ENCODE data around the gene LPCAT1. TPM values are rescaled to one million over a fixed set of nuclear protein-coding genes. Genes with fewer than 3 reads are reported as not detected.

The LPCAT1 gene
- total and polyA plus RNA-seq, 2 of the 13 experiments (the other 11 are each of a cell fraction or from before 2014, with no cell fraction given): 29.8 to 90.6 TPM

DNA sequence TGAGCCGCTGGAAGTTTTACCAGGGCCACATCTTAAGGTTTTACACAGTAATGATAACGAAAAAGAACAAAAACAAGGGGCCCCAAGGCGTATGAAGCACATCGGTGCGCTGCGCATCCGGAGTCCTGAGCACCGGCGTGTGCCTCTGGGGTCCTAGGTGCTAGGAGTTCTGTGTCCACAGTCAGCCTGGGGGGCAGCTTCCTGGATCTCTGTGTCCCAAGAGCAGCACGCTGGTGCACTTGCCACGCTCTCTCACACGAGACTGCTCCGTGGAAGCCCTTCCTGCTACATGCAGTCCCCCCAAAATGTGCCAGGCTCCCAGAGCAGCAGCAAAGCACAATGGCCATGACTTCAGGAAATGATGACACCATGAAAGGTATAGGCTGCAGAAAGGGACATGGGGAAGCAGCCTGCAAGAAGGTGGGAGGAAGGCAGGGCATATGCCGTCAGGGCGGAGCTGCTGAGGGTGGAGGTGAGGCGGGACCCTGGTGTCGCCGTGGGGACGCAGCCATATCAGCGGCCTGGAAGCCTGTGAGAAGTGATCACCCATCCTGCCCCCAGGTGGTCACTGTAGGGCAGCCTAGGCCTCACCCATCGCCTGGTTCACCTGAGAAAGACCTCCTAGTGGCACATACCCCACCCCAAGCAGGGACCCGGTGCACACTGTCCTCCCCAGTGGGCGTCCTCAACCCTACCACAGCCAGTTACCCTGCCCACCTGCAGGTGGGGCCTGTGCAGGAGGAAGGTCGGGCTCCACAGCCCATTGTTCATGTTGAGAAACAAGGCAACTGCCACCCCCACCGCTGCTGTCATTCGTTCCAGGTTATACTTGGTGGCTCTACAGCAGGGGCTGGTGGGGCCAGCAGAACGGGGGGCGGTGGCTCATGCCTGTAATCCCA is 54.9 kb downstream of the LPCAT1 start:
- Histone ChIP-seq H3K9ac (ENCODE audit: insufficient read depth, low read depth, low read length) (no peak overlapping the region), H3K27me3 (ENCODE audit: control insufficient read depth in 1 of 2, insufficient read depth in 2 of 2, low read length in 2 of 2) (no peaks in the 10 kb centered on the region), H4K20me1 (ENCODE audit: insufficient read depth, low read length) (peaks cover 8% of the 10 kb centered on the region; the same call in 1 of the 2 replicates), H3K79me2 (ENCODE audit: insufficient read depth, low read length) (no peaks in the 10 kb centered on the region), H3K9me3 (ENCODE audit: low read length) (no peaks in the 10 kb centered on the region), H3K4me1 (ENCODE audit: insufficient read depth, low read length) (peaks cover 29% of the 10 kb centered on the region), H2AFZ (ENCODE audit: low read length) (no peak overlapping the region), H3K36me3 (replicated peaks in 1 of 2; ENCODE audit: control insufficient read depth in 1 of 2, insufficient read depth in 2 of 2, low read length in 2 of 2) (peaks cover 17 to 29% of the 10 kb centered on the region in 2 experiments; a peak in 3 of 5 replicates), H3K4me3 (replicated peaks in 1 of 3; ENCODE audit: insufficient read depth in 1 of 3, low read depth in 2 of 3, low read length in 3 of 3) (no peak overlapping the region), H3K27ac (ENCODE audit: extremely low read length, insufficient read depth, low read length) (no peak overlapping the region), H3K4me2 (ENCODE audit: low read depth, low read length) (no peak overlapping the region)
- FAIRE-seq (no peak), DNase-seq (ENCODE audit: low spot score) (no peak), ATAC-seq (peak; percentile 6; the same call in 2 of the 3 replicates)
- ChIA-PET CTCF (ENCODE audit: low intra/inter-chr PET ratio, low total read pairs) (no interaction called here), POLR2A (no interaction called here)
- WGBS (ENCODE audit: low lambda C conversion rate): 96% methylated on average over 20 of the region's 28 CpGs
- intact Hi-C loops (cut with micrococcal nuclease; ENCODE audit: unreplicated experiment) (no loop called here), in situ Hi-C loops (cut with HindIII; ENCODE audit: extremely low pct_ligation_motif_present, low pct_unique_long_range_greater_than_20kb) (no loop called here)
- BruUV-seq (replicated peaks): no TSS peak
- TF ChIP-seq DMTF1 (CRISPR knock-in tag; IDR thresholded peaks at IDR 0.05): no peak
- TF ChIP-seq ELF4 (CRISPR knock-in tag; IDR thresholded peaks at IDR 0.05; ENCODE audit: borderline replicate concordance): no peak
- no peak for TF ChIP-seq YEATS4 (CRISPR knock-in tag; IDR thresholded peaks at IDR 0.05; ENCODE audit: borderline replicate concordance)
- TF ChIP-seq RELA (CRISPR knock-in tag; IDR thresholded peaks at IDR 0.05): no peak
- no peak for TF ChIP-seq NR0B2 (CRISPR knock-in tag; IDR thresholded peaks at IDR 0.05)
- no peak for TF ChIP-seq ZNF761 (CRISPR knock-in tag; conservative IDR thresholded peaks at IDR 0.05)
- TF ChIP-seq HNF4G (IDR thresholded peaks at IDR 0.05; ENCODE audit: borderline replicate concordance, low read depth, low read length): no peak
- TF ChIP-seq HNF4G (CRISPR knock-in tag; IDR thresholded peaks at IDR 0.05; ENCODE audit: borderline replicate concordance, low read depth): no peak
- no peak for TF ChIP-seq GABPA (IDR thresholded peaks at IDR 0.05; ENCODE audit: low read depth, low read length)
- TF ChIP-seq GABPA (CRISPR knock-in tag; IDR thresholded peaks at IDR 0.05; ENCODE audit: low read depth): no peak
- no peak for TF ChIP-seq ZNF678 (CRISPR knock-in tag; IDR thresholded peaks at IDR 0.05)
- TF ChIP-seq CENPT (CRISPR knock-in tag; IDR thresholded peaks at IDR 0.05; ENCODE audit: low read depth): no peak
- no peak for TF ChIP-seq SALL2 (CRISPR knock-in tag; IDR thresholded peaks at IDR 0.05)
- TF ChIP-seq ZSCAN5A (CRISPR knock-in tag; IDR thresholded peaks at IDR 0.05; ENCODE audit: borderline replicate concordance): no peak
- no peak for TF ChIP-seq ZNF24 (IDR thresholded peaks at IDR 0.05)
- TF ChIP-seq ZSCAN30 (CRISPR knock-in tag; IDR thresholded peaks at IDR 0.05): no peak
- TF ChIP-seq SALL1 (CRISPR knock-in tag; IDR thresholded peaks at IDR 0.05): 0 out of 2 replicates have a peak, but pooled peaks have one; percentile 1
- TF ChIP-seq ZNF615 (CRISPR knock-in tag; IDR thresholded peaks at IDR 0.05; ENCODE audit: borderline replicate concordance): no peak
- TF ChIP-seq DNMT1 (CRISPR knock-in tag; IDR thresholded peaks at IDR 0.05): no peak
- TF ChIP-seq CCAR2 (optimal IDR thresholded peaks at IDR 0.05; ENCODE audit: low read depth, low read length): no peak
- no peak for TF ChIP-seq ARHGAP35 (CRISPR knock-in tag; IDR thresholded peaks at IDR 0.05; ENCODE audit: borderline replicate concordance)

Measured in HepG2 (cell line).